A673 (cell line): ENCODE results near the gene TACC2. TPM values are rescaled to one million over a fixed set of nuclear protein-coding genes. Genes with fewer than 3 reads are reported as not detected.

Experiments used
- BruUV-seq: library from RNA; stranded (reverse); fragments of 400-500 nt; replicated peaks from 2 replicates; lab custom pipeline; 2021; lab: Mats Ljungman, UMichigan
- CTCF ChIA-PET: fragments of 300-600 bp; sonication (Branson Sonifier 250); formaldehyde crosslinking; loops from one replicate; lab custom pipeline; 2022; ENCODE audit warnings: antibody characterized with exemption; lab: Charles Lee
- POLR2A ChIA-PET: fragments of 300-600 bp; sonication (Branson Sonifier 250); formaldehyde crosslinking; loops from one replicate; lab custom pipeline; 2022; ENCODE audit warnings: antibody characterized with exemption; ENCODE audit not compliant: low non-redundant PET; lab: Charles Lee
- DNase-seq: peaks from one replicate; pipeline ENCODE4 v3.0.0-alpha.2; 2015; ENCODE audit warnings: low spot score
- H3K27ac ChIP-seq: fragments of 200-600 bp; sonication (generic); 2 replicates; pipeline ENCODE4 v1.5.1; 2016; ENCODE audit warnings: mixed run types, low read depth, mild to moderate bottlenecking, mixed read lengths, antibody characterized with exemption, low read length; ENCODE audit not compliant: poor library complexity, severe bottlenecking
- H3K27me3 ChIP-seq: fragments of 200-600 bp; sonication (generic); replicated peaks from 2 replicates; pipeline ENCODE4 v1.6.1; 2017; ENCODE audit warnings: mixed run types, low read depth, mild to moderate bottlenecking, mixed read lengths, antibody characterized with exemption, low read length; ENCODE audit not compliant: insufficient read depth, poor library complexity
- H3K36me3 ChIP-seq: fragments of 200-600 bp; sonication (generic); 2 replicates; pipeline ENCODE4 v1.6.1; 2016; ENCODE audit warnings: mixed run types, mild to moderate bottlenecking, mixed read lengths, antibody characterized with exemption, low read length; ENCODE audit not compliant: insufficient read depth, poor library complexity, severe bottlenecking
- H3K4me1 ChIP-seq: fragments of 200-600 bp; sonication (generic); 2 replicates; pipeline ENCODE4 v1.6.1; 2017; ENCODE audit warnings: mixed run types, mild to moderate bottlenecking, mixed read lengths, antibody characterized with exemption, low read length; ENCODE audit not compliant: insufficient read depth, poor library complexity, severe bottlenecking
- H3K4me3 ChIP-seq: fragments of 200-600 bp; sonication (generic); 2 replicates; pipeline ENCODE4 v1.5.1; 2016; ENCODE audit warnings: low read depth, mixed run types, mild to moderate bottlenecking, mixed read lengths, low read length; ENCODE audit not compliant: poor library complexity, severe bottlenecking
- H3K9me3 ChIP-seq: fragments of 200-600 bp; sonication (generic); 2 replicates; pipeline ENCODE4 v1.6.1; 2016; ENCODE audit warnings: mixed run types, low read depth, mild to moderate bottlenecking, mixed read lengths, antibody characterized with exemption, low read length; ENCODE audit not compliant: poor library complexity, severe bottlenecking
- EZH2 ChIP-seq: fragments of 200-600 bp; sonication (generic); IDR thresholded peaks from 2 replicates; pipeline ENCODE4 v1.6.1; 2017; ENCODE audit warnings: borderline replicate concordance, low read depth, mild to moderate bottlenecking, mixed read lengths, antibody characterized with exemption, low read length; ENCODE audit not compliant: poor library complexity, severe bottlenecking
- intact Hi-C: fragments of 100-400 bp; cut with micrococcal nuclease; formaldehyde crosslinking; loops from one replicate; pipeline ENCODE4 v1.10.0; 2022; ENCODE audit not compliant: unreplicated experiment
- total RNA-seq: library from RNA; stranded (reverse); gene quantifications from 2 replicates; pipeline ENCODE4 v1.2.3, GENCODE V29; 2021
- TF ChIP-seq, protein P1 (sequence below): fragments of 300-800, 200-600 bp; sonication (generic); conservative IDR thresholded peaks from 2 replicates; pipeline ENCODE4 v1.5.1; 2017; ENCODE audit warnings: low read depth, mild to moderate bottlenecking, antibody characterized with exemption, low read length, moderate library complexity, mixed read lengths

TACC2 gene
- total RNA-seq, 1 experiment from 2014 or later, result 0.62 TPM

DNA sequence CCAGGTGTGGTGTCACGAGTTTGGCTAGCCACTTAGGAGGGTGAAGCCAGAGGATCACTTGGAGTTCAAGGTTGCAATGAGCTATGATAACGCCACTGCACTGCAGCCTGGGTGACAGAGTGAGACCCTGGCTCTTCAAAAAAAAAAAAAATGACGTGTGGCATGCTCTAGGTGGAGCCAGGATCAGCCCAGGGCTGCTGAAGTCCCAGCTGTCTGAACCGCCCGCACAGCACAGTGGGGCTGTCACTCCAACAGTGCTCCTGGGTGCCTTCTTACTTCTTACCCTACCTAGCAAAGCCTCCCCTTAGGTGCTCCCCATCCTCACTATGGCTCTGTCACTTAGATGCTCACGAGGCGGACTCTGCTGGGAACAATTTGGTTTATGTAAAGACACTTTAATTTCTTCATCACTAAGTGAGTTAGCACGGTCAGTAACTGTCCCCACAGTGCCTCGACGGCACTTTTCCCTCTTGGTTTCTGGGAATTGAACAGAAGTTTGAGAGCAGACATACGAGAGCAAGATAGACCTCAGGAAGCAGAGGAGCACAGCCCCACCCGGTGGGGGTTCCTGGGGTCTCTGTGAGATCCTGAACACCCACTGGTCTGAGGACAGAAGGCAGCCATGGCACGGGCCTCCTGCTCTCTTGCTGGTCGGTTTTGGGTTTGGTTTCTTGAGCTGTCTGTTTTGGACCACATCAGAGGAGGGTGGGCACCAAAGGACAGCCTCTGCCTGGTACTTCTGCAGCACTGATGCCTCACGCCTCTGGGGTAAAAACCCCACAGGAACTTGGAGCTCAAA, 215.9 kb downstream of the TACC2 start:
- no TSS peak for BruUV-seq
- intact Hi-C loops, result no loop called here
- Histone ChIP-seq H3K4me1 (no peaks in the 10 kb centered on the region), H3K27ac (no peak overlapping the region), H3K36me3 (no peaks in the 10 kb centered on the region), H3K9me3 (no peaks in the 10 kb centered on the region), H3K4me3 (no peak overlapping the region), H3K27me3 (no peaks in the 10 kb centered on the region)
- TF ChIP-seq, protein P1, sequence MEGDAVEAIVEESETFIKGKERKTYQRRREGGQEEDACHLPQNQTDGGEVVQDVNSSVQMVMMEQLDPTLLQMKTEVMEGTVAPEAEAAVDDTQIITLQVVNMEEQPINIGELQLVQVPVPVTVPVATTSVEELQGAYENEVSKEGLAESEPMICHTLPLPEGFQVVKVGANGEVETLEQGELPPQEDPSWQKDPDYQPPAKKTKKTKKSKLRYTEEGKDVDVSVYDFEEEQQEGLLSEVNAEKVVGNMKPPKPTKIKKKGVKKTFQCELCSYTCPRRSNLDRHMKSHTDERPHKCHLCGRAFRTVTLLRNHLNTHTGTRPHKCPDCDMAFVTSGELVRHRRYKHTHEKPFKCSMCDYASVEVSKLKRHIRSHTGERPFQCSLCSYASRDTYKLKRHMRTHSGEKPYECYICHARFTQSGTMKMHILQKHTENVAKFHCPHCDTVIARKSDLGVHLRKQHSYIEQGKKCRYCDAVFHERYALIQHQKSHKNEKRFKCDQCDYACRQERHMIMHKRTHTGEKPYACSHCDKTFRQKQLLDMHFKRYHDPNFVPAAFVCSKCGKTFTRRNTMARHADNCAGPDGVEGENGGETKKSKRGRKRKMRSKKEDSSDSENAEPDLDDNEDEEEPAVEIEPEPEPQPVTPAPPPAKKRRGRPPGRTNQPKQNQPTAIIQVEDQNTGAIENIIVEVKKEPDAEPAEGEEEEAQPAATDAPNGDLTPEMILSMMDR, result no peak
- no peak for TF ChIP-seq EZH2
- ChIA-PET POLR2A (no interaction called here), CTCF (no interaction called here)
- DNase-seq, result no peak

DNA sequence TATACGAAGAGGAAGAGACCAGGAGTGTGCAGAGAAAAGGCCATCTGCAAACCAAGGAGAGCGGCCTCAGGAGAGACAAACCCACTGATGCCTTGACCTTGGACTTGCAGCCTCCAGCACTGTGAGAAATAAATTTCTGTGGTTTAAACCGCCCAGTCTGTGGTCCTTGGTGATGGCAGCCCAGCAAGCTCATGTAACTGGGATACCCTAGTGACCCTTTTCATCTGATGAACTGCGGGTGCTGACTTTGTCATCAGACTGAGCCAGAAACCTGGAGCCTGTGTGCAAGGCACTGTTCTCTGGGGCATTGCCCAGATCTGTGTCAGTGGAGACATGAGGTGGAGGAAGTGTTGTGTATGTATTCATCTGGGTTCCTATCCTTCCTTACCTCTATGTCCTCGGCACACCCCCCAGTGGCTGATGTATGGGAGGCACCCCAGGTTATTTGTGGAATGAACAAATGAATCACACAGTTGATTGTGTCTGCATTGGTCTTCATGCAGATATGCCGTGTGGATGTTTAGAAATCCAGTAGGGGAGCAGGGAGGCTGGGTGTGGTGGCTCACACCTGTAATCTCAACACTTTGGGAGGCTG, 217.6 kb downstream of the TACC2 start:
- Histone ChIP-seq H3K36me3 (no peaks in the 10 kb centered on the region), H3K4me1 (no peaks in the 10 kb centered on the region), H3K27me3 (no peaks in the 10 kb centered on the region), H3K9me3 (no peaks in the 10 kb centered on the region), H3K4me3 (no peak overlapping the region), H3K27ac (no peak overlapping the region)
- ChIA-PET POLR2A (no interaction called here), CTCF (no interaction called here)
- intact Hi-C loops, result no loop called here
- no TSS peak for BruUV-seq
- TF ChIP-seq, protein P1, result no peak
- TF ChIP-seq EZH2, result no peak
- no peak for DNase-seq

DNA sequence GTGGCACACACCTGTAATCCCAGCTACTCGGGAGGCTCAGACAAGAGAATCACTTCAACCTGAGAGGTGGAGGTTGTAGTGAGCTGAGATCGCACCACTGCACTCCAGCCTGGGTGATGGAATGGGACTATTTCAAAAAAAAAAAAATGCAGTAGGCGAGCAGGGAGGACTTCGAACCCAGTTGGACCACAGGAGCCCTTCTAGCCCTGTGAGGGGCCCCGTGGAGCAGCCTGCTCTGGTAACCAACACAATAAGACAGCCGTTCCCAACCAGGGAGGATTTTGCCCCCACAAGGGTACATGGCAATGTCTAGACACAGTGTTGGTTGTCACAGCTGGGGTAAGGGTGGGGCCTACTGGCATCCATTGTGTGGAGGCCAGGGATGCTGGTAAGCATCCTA, 218.2 kb downstream of the TACC2 start:
- no peak overlapping the region for H3K27ac ChIP-seq
- ChIA-PET POLR2A (no interaction called here), CTCF (no interaction called here)
- no peak for DNase-seq
- intact Hi-C loops, result no loop called here
- no peak for TF ChIP-seq EZH2
- TF ChIP-seq, protein P1, result no peak
- H3K27me3 ChIP-seq, result peaks cover under 1% of the 10 kb centered on the region
- H3K9me3 ChIP-seq, result no peaks in the 10 kb centered on the region
- H3K4me1 ChIP-seq, result no peaks in the 10 kb centered on the region
- no peak overlapping the region for H3K4me3 ChIP-seq
- no peaks in the 10 kb centered on the region for H3K36me3 ChIP-seq
- no TSS peak for BruUV-seq
